Measurements from ENCODE around the gene THPO.

Gene THPO

GRCh38 chr3:184328516-184328915 is 49.5 kb downstream of the THPO start:
- Histone ChIP-seq H3K36me3 (ENCODE audit: control insufficient read depth, insufficient read depth, low read length) (peaks cover 51% of the 10 kb centered on the region), H3K9me3 (ENCODE audit: control insufficient read depth, low read length) (no peaks in the 10 kb centered on the region), H3K27me3 (ENCODE audit: control insufficient read depth, insufficient read depth, low read length) (no peaks in the 10 kb centered on the region), H3K9ac (ENCODE audit: low read length) (no peak overlapping the region), H3K4me1 (ENCODE audit: control insufficient read depth, insufficient read depth, low read length) (no peaks in the 10 kb centered on the region), H3K4me3 (ENCODE audit: low read length) (no peak overlapping the region)

GRCh38 chr3:184327171-184327570 is 50.8 kb downstream of the THPO start:
- Histone ChIP-seq H3K4me1 (ENCODE audit: control insufficient read depth, insufficient read depth, low read length) (no peaks in the 10 kb centered on the region), H3K9me3 (ENCODE audit: control insufficient read depth, low read length) (no peaks in the 10 kb centered on the region), H3K27me3 (ENCODE audit: control insufficient read depth, insufficient read depth, low read length) (no peaks in the 10 kb centered on the region), H3K4me3 (ENCODE audit: low read length) (no peak overlapping the region), H3K36me3 (ENCODE audit: control insufficient read depth, insufficient read depth, low read length) (peaks cover 64% of the 10 kb centered on the region), H3K9ac (ENCODE audit: low read length) (no peak overlapping the region)

GRCh38 chr3:184325715-184326369 is 52.2 kb downstream of the THPO start:
- Histone ChIP-seq H3K9ac (ENCODE audit: low read length) (no peak overlapping the region), H3K36me3 (ENCODE audit: control insufficient read depth, insufficient read depth, low read length) (peaks cover 65% of the 10 kb centered on the region), H3K4me3 (ENCODE audit: low read length) (no peak overlapping the region), H3K27me3 (ENCODE audit: control insufficient read depth, insufficient read depth, low read length) (no peaks in the 10 kb centered on the region), H3K9me3 (ENCODE audit: control insufficient read depth, low read length) (no peaks in the 10 kb centered on the region), H3K4me1 (ENCODE audit: control insufficient read depth, insufficient read depth, low read length) (peaks cover under 1% of the 10 kb centered on the region)

GRCh38 chr3:184325269-184325668 is 52.7 kb downstream of the THPO start:
- Histone ChIP-seq H3K27me3 (ENCODE audit: control insufficient read depth, insufficient read depth, low read length) (no peaks in the 10 kb centered on the region), H3K4me1 (ENCODE audit: control insufficient read depth, insufficient read depth, low read length) (peaks cover 6% of the 10 kb centered on the region), H3K36me3 (ENCODE audit: control insufficient read depth, insufficient read depth, low read length) (peaks cover 70% of the 10 kb centered on the region), H3K9me3 (ENCODE audit: control insufficient read depth, low read length) (no peaks in the 10 kb centered on the region), H3K9ac (ENCODE audit: low read length) (no peak overlapping the region), H3K4me3 (ENCODE audit: low read length) (no peak overlapping the region)

- no peaks in the 10 kb centered on the region for H3K27me3 ChIP-seq (ENCODE audit: control insufficient read depth, insufficient read depth, low read length)
- peaks cover 20% of the 10 kb centered on the region for H3K4me1 ChIP-seq (ENCODE audit: control insufficient read depth, insufficient read depth, low read length)
- no peak overlapping the region for H3K4me3 ChIP-seq (ENCODE audit: low read length)
- no peaks in the 10 kb centered on the region for H3K9me3 ChIP-seq (ENCODE audit: control insufficient read depth, low read length)
- peaks cover 68% of the 10 kb centered on the region for H3K36me3 ChIP-seq (ENCODE audit: control insufficient read depth, insufficient read depth, low read length)
- H3K9ac ChIP-seq (ENCODE audit: low read length), result no peak overlapping the region
These were observed 54.3 kb downstream of the THPO start for GRCh38 chr3:184323696-184324095.

GRCh38 chr3:184322731-184323487 is 55.1 kb downstream of the THPO start:
- peaks cover 22% of the 10 kb centered on the region for H3K4me1 ChIP-seq (ENCODE audit: control insufficient read depth, insufficient read depth, low read length)
- no peak overlapping the region for H3K4me3 ChIP-seq (ENCODE audit: low read length)
- no peaks in the 10 kb centered on the region for H3K9me3 ChIP-seq (ENCODE audit: control insufficient read depth, low read length)
- H3K27me3 ChIP-seq (ENCODE audit: control insufficient read depth, insufficient read depth, low read length), result no peaks in the 10 kb centered on the region
- no peak overlapping the region for H3K9ac ChIP-seq (ENCODE audit: low read length)
- peaks cover 60% of the 10 kb centered on the region for H3K36me3 ChIP-seq (ENCODE audit: control insufficient read depth, insufficient read depth, low read length)

Measured in mucosa of stomach (tissue), 1 donor.